ENCODE measurements around the gene FBXO31. TPM values are rescaled to one million over a fixed set of nuclear protein-coding genes. Genes with fewer than 3 reads are reported as not detected.

The FBXO31 gene
- total RNA-seq, 4 donors from 2014 or later = 89.4 to 241 (median 147) TPM

- 73 to 77% methylated on average over 22 to 23 of the region's 23 CpGs for WGBS, 2 donors
- Histone ChIP-seq H3K4me3 (no peak overlapping the region), H3K27me3 (no peaks in the 10 kb centered on the region), H3K36me3 (peaks cover 2 to 96% (median 18%) of the 10 kb centered on the region in 3 donors), H3K4me1 (no peaks in the 10 kb centered on the region), H3K9me3 (no peaks in the 10 kb centered on the region), H3K27ac (no peak overlapping the region)
- peak in 1 of 2 donors; percentile 75 for DNase-seq (ENCODE audit: low spot score in 2 of 2)
- TF ChIP-seq POLR2A (IDR thresholded peaks at IDR 0.05) (no peak), CTCF (IDR thresholded peaks at IDR 0.05) (peak; percentile 42 to 77 (median 56))
Measured at GRCh38 chr16:87416826-87417527, 33.4 kb upstream of the FBXO31 start.

- Histone ChIP-seq H3K36me3 (peaks cover 0 to 96% (median 23%) of the 10 kb centered on the region in 3 donors), H3K27me3 (no peaks in the 10 kb centered on the region), H3K4me3 (no peak overlapping the region), H3K27ac (no peak overlapping the region), H3K9me3 (no peaks in the 10 kb centered on the region), H3K4me1 (no peaks in the 10 kb centered on the region)
- TF ChIP-seq POLR2A (IDR thresholded peaks at IDR 0.05) (no peak), EP300 (IDR thresholded peaks at IDR 0.05) (no peak), CTCF (IDR thresholded peaks at IDR 0.05) (no peak)
- WGBS, 2 donors = 82 to 83% methylated on average over 9 of the region's 9 CpGs
- no peak for DNase-seq (ENCODE audit: low spot score in 2 of 2)
Measured at GRCh38 chr16:87415441-87415840, 31.9 kb upstream of the FBXO31 start.

- no peaks in the 10 kb centered on the region for H3K27me3 ChIP-seq
- peaks cover 0 to 97% (median 25%) of the 10 kb centered on the region in 3 donors for H3K36me3 ChIP-seq
- no peaks in the 10 kb centered on the region for H3K9me3 ChIP-seq
- H3K27ac ChIP-seq = no peak overlapping the region
- WGBS, 2 donors = 85 to 89% methylated on average over 20 to 23 of the region's 24 CpGs
- no peak for DNase-seq (ENCODE audit: low spot score in 2 of 2)
- no peaks in the 10 kb centered on the region for H3K4me1 ChIP-seq
- H3K4me3 ChIP-seq = no peak overlapping the region
- TF ChIP-seq POLR2A (IDR thresholded peaks at IDR 0.05) (no peak), CTCF (IDR thresholded peaks at IDR 0.05) (no peak), EP300 (IDR thresholded peaks at IDR 0.05) (no peak)
Measured at GRCh38 chr16:87414251-87414680, 30.7 kb upstream of the FBXO31 start.

- Histone ChIP-seq H3K36me3 (peaks cover 0 to 93% (median 22%) of the 10 kb centered on the region in 3 donors), H3K9me3 (no peaks in the 10 kb centered on the region), H3K27ac (no peak overlapping the region), H3K27me3 (no peaks in the 10 kb centered on the region), H3K4me3 (no peak overlapping the region), H3K4me1 (no peaks in the 10 kb centered on the region)
- no peak for DNase-seq (ENCODE audit: low spot score in 2 of 2)
- 86 to 90% methylated on average over 24 to 27 of the region's 27 CpGs for WGBS, 2 donors
- TF ChIP-seq EP300 (IDR thresholded peaks at IDR 0.05) = no peak
- no peak for TF ChIP-seq CTCF (IDR thresholded peaks at IDR 0.05)
- no peak for TF ChIP-seq POLR2A (IDR thresholded peaks at IDR 0.05)
Measured at GRCh38 chr16:87412996-87413421, 29.4 kb upstream of the FBXO31 start.

GRCh38 chr16:87412371-87412995 lies 28.9 kb upstream of the FBXO31 start:
- Histone ChIP-seq H3K4me1 (no peaks in the 10 kb centered on the region), H3K9me3 (no peaks in the 10 kb centered on the region), H3K27ac (no peak overlapping the region), H3K27me3 (no peaks in the 10 kb centered on the region), H3K36me3 (peaks cover 0 to 93% (median 22%) of the 10 kb centered on the region in 3 donors), H3K4me3 (no peak overlapping the region)
- 88 to 89% methylated on average over 21 to 31 of the region's 31 CpGs for WGBS, 2 donors
- DNase-seq (ENCODE audit: low spot score in 2 of 2) = no peak
- no peak for TF ChIP-seq POLR2A (IDR thresholded peaks at IDR 0.05)
- TF ChIP-seq CTCF (IDR thresholded peaks at IDR 0.05) = no peak
- no peak for TF ChIP-seq EP300 (IDR thresholded peaks at IDR 0.05)
